Glomerular endothelial cell (primary cell): ENCODE data around the gene MMS22L. TPM values are rescaled to one million over a fixed set of nuclear protein-coding genes. Genes with fewer than 3 reads are reported as not detected.

Source experiments
- DNase-seq: peaks from one replicate; pipeline ENCODE4 v3.0.0-alpha.2; 2011; ENCODE audit warnings: low read depth, low spot score; ENCODE audit errors: extremely low read depth
- total RNA-seq: library from RNA; depleted of rRNA; stranded (reverse); fragments of >200 nt; gene quantifications from 2 replicates; pipeline ENCODE4 v1.2.3, GENCODE V29; 2015

The MMS22L gene, protein sequence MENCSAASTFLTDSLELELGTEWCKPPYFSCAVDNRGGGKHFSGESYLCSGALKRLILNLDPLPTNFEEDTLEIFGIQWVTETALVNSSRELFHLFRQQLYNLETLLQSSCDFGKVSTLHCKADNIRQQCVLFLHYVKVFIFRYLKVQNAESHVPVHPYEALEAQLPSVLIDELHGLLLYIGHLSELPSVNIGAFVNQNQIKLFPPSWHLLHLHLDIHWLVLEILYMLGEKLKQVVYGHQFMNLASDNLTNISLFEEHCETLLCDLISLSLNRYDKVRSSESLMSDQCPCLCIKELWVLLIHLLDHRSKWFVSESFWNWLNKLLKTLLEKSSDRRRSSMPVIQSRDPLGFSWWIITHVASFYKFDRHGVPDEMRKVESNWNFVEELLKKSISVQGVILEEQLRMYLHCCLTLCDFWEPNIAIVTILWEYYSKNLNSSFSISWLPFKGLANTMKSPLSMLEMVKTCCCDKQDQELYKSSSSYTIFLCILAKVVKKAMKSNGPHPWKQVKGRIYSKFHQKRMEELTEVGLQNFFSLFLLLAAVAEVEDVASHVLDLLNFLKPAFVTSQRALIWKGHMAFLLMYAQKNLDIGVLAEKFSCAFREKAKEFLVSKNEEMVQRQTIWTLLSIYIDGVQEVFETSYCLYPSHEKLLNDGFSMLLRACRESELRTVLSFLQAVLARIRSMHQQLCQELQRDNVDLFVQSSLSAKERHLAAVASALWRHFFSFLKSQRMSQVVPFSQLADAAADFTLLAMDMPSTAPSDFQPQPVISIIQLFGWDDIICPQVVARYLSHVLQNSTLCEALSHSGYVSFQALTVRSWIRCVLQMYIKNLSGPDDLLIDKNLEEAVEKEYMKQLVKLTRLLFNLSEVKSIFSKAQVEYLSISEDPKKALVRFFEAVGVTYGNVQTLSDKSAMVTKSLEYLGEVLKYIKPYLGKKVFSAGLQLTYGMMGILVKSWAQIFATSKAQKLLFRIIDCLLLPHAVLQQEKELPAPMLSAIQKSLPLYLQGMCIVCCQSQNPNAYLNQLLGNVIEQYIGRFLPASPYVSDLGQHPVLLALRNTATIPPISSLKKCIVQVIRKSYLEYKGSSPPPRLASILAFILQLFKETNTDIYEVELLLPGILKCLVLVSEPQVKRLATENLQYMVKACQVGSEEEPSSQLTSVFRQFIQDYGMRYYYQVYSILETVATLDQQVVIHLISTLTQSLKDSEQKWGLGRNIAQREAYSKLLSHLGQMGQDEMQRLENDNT
- 5.3 and 15.5 TPM in 2 replicates for total RNA-seq

DNA sequence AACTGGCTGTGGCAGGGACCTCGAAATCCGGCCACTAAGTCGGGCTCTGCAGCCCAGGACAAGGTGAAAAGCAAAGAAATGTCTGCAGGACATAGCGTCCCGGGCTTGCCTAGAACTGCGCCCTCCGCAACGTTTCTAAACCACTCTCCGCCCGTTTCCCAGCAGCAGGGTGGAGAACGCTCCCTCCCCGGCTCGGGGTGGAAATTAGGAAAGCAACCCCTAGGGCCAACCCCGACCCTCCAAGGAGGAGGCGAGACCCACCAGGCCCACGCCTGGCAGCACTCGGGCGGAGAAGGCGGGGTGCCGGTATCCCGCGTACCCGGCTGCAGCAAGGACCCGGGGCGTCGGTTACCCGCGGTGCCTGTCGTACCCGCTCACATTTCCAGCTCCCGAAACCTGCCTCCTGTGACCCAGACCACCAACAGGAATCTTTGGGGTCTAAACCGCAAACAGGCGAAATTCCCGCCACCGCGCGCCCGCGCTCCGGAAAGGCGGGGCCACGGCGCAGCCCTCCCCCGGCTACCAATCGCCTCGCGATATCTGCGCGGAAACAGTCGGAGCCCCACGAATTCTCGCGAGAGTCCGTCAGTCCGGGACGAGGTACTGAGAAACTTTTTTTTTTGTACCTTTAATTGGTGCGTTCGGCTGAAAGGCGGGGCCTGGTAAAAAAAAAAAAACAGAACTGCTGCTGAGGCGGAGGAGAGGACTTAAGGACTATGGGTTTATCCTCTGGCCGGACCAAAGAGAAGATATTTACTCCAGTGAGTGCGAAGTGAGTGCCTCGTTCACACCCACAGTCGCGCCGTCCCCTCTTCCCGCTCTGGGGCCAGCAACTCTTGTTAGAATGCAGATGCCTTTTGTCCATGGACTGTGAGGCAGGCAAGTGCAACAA is at the start of gene MMS22L:
TSS of gene MMS22L (minus strand) at position 491 of the 892 bp plus-strand sequence. CDS start 739 bp downstream, outside the sequence.
- peak; percentile 86 for DNase-seq

GRCh38 chr6:97322811-97323210 is 39.8 kb upstream of the MMS22L start:
- DNase-seq: no peak

DNA sequence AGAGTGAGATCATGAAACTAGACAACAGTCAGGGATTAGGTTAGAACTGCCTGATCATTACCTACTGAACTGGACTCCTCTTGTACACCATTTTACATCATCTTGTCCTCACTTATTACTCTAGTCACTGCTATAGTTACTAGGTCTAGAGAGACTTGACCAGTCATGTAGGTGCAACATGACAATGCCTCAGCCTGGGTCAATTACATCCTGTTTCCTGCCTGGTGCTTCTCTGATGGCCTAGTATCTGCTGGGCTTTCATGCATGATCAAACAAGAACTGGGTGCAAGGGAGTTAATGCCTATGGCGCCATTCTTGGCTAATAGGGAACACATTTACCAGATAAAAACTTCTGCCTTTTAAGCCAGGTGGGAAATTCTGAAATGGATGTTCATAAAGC is 39.2 kb upstream of the MMS22L start:
- DNase-seq: no peak

DNA sequence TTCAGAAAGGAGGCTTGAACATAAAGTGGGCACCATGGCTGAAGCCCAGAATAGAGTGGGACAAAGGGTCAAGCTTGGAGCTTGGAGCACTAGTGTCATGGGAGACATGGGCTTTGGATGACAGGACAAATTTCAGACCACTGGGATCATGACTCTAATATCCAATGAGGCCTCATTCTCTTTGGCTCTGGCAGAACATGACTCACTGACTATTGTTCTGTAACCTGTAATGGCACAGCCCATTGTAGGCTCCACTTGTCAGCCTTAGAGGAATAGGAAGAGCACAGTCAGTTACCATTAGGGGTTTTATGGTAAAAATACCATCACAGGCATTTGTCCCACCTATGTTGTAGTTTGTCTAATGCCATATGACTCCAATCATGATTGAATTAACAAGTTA is 34.0 kb upstream of the MMS22L start:
- no peak for DNase-seq

GRCh38 chr6:97312241-97312640 is 29.2 kb upstream of the MMS22L start:
- DNase-seq: no peak

DNA sequence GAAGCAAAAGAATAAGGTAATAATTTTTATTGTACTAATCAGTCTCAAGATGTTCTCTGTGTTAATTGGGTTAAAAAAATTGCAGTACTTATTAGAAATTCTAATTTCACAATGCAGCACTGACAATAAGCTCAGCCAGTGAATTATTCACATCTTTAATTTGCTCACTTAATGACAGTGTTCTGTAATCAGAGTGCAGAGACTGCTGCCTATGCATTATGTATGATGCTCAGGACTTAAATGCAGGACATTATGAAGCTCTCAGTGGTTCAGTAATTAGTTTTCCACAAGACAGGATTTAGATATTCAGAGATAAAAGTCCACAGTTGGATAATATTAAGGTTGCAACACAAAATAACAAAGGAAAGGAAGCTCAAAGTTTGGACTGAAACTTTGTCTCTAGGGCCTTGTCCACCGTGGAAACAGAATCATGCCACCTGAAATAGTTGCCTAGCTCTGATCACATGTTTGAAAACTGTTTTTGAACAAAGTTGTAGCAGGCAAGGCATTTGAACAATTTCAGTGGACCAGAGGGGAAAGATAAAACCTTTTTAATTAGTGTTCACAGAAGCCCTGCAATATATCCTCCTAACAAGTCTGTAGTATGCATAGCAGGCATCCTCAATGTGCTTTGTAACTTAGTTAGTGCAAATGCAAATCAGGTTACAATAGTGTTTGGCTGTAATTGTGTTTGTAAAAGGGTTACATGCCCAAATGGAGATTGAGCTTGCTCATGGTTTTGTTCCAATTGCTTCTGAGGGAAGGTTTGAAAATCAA is 23.7 kb upstream of the MMS22L start:
- DNase-seq: no peak

GRCh38 chr6:97305414-97306066 is 22.5 kb upstream of the MMS22L start:
- no peak for DNase-seq

- DNase-seq: no peak
Measured at GRCh38 chr6:97304701-97305100, 21.7 kb upstream of the MMS22L start.

GRCh38 chr6:97294451-97294850 is 11.4 kb upstream of the MMS22L start:
- no peak for DNase-seq

- DNase-seq: no peak
Measured at GRCh38 chr6:97293198-97293696, 10.2 kb upstream of the MMS22L start.

DNA sequence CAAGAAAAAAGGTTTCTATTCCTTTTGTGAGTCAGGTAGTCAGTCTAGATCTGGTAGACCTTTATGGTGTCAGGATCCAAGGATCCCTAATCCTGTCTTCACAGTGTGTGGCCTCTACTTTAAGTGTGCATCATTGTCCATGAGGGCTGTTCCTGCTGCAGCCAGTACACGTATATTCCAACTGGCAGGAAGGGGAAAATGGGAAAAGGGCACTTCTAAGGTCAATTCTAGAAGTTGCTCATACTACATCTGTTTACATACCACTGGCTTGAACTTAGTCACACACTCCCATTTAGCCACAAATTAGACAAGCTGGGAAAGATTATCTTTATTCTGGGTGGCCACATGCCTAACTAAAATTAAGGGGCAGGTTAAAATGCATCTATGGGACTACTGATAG is 9.7 kb upstream of the MMS22L start:
- no peak for DNase-seq

GRCh38 chr6:97291896-97292295 is 8.9 kb upstream of the MMS22L start:
- no peak for DNase-seq

GRCh38 chr6:97289332-97289731 is 6.3 kb upstream of the MMS22L start:
- no peak for DNase-seq

DNA sequence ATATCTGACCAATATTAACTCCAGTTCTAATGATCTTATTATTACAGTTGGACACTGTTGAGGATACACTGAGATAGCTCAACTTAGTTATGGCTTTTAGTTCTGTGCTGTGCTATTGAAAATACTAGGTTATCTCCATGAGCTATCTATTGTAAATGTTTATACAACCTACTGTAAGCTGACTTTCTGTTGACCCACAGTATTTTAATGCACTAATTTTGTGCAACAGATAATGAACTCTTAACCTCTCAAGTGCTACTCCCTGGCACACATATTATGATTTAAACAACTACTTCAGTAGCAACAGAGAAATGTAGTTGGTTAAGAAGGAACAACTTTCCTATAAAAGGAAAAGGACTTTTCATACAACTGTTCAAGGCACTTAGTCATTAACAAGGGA is 5.2 kb upstream of the MMS22L start:
- no peak for DNase-seq

- no peak for DNase-seq
Measured at GRCh38 chr6:97282238-97282725, 734 bp downstream of the MMS22L start.

GRCh38 chr6:97280766-97281165 is 2.2 kb downstream of the MMS22L start:
- DNase-seq: no peak

- no peak for DNase-seq
Measured at GRCh38 chr6:97275804-97276203, 7.2 kb downstream of the MMS22L start.

GRCh38 chr6:97269821-97270220 is 13.2 kb downstream of the MMS22L start:
- DNase-seq: no peak
